ENCODE data around the gene STAG1. TPM values are rescaled to one million over a fixed set of nuclear protein-coding genes. Genes with fewer than 3 reads are reported as not detected.

STAG1 gene
- total RNA-seq, 2 donors from 2014 or later = 26.8 to 29.8 TPM

DNA sequence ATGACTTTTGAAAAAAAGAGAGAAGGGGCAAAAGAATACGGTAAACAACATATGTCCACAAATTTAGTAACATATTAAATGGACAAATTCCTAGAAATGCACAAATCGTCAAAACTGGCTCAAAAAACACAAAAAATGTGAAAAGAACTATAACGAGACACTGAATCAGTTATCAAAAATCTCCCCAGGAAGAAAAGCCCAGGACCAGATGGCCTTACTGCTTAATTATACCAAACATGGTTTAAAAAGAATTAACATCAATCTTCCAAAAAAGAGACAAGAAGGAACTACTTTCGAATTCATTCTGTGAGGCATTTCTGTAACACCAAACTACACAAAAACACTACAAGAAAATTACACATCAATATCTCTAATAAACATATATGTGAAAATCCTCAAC, 117.4 kb downstream of the STAG1 start:
- no peaks in the 10 kb centered on the region for H3K36me3 Mint-ChIP-seq (ENCODE audit: low read depth)
- Histone ChIP-seq H3K27me3 (ENCODE audit: control insufficient read depth, insufficient read depth, low read length, poor library complexity, severe bottlenecking) (no peaks in the 10 kb centered on the region), H3K4me1 (ENCODE audit: control insufficient read depth, insufficient read depth, low read length) (peaks cover 8% of the 10 kb centered on the region), H3K27ac (ENCODE audit: low read depth, low read length) (no peak overlapping the region), H3K9ac (ENCODE audit: extremely low read depth, low read length, poor library complexity, severe bottlenecking) (no peak overlapping the region), H3K4me3 (ENCODE audit: low read length) (no peak overlapping the region), H3K9me3 (ENCODE audit: control insufficient read depth, low read length) (no peaks in the 10 kb centered on the region), H3K36me3 (ENCODE audit: control insufficient read depth, insufficient read depth, low read length) (no peaks in the 10 kb centered on the region)
- no peak overlapping the region for H3K4me3 Mint-ChIP-seq
- DNase-seq = no peak
- 89 to 100% methylated on average over 1 to 3 of the region's 4 CpGs for WGBS, 2 experiments (ENCODE audit: insufficient coverage in 1 of 2, insufficient read length in 1 of 2)
- no peak overlapping the region for H3K27ac Mint-ChIP-seq
- TF ChIP-seq, protein P1, sequence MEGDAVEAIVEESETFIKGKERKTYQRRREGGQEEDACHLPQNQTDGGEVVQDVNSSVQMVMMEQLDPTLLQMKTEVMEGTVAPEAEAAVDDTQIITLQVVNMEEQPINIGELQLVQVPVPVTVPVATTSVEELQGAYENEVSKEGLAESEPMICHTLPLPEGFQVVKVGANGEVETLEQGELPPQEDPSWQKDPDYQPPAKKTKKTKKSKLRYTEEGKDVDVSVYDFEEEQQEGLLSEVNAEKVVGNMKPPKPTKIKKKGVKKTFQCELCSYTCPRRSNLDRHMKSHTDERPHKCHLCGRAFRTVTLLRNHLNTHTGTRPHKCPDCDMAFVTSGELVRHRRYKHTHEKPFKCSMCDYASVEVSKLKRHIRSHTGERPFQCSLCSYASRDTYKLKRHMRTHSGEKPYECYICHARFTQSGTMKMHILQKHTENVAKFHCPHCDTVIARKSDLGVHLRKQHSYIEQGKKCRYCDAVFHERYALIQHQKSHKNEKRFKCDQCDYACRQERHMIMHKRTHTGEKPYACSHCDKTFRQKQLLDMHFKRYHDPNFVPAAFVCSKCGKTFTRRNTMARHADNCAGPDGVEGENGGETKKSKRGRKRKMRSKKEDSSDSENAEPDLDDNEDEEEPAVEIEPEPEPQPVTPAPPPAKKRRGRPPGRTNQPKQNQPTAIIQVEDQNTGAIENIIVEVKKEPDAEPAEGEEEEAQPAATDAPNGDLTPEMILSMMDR (conservative IDR thresholded peaks at IDR 0.05) = no peak
- H3K9me3 Mint-ChIP-seq = no peaks in the 10 kb centered on the region
- H3K4me1 Mint-ChIP-seq = peaks cover 20% of the 10 kb centered on the region
- H3K27me3 Mint-ChIP-seq (ENCODE audit: insufficient read depth) = no peaks in the 10 kb centered on the region

DNA sequence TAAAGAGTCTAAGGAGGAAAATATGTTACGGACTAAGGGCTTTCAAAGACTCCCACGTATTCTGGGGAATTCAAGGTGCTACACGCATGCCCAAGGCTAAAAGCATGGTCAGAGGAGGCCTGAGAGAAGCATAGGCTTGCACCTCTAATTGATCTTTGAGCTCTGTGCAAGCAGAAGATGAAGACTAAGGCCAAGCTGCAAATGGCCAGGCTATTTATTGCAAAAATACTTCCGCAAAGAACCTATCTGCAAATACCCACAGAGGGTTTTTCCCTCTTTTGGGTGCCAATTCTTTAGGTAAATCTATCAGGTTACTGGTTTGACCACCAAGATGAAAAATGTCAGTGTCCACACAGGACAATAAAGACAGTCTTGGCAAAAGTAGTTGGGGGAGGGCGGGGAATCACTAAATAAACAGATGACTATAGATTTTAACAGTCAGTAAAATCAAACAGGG, 119.5 kb downstream of the STAG1 start:
- TF ChIP-seq, protein P1 (conservative IDR thresholded peaks at IDR 0.05) = no peak
- Mint-ChIP-seq H3K27ac (peak overlapping the region; percentile 23), H3K27me3 (ENCODE audit: insufficient read depth) (no peaks in the 10 kb centered on the region), H3K4me3 (no peak overlapping the region), H3K9me3 (no peaks in the 10 kb centered on the region), H3K4me1 (peaks cover 20% of the 10 kb centered on the region), H3K36me3 (ENCODE audit: low read depth) (peaks cover 17% of the 10 kb centered on the region)
- Histone ChIP-seq H3K4me3 (ENCODE audit: low read length) (no peak overlapping the region), H3K9me3 (ENCODE audit: control insufficient read depth, low read length) (no peaks in the 10 kb centered on the region), H3K36me3 (ENCODE audit: control insufficient read depth, insufficient read depth, low read length) (peaks cover 6% of the 10 kb centered on the region), H3K27me3 (ENCODE audit: control insufficient read depth, insufficient read depth, low read length, poor library complexity, severe bottlenecking) (no peaks in the 10 kb centered on the region), H3K9ac (ENCODE audit: extremely low read depth, low read length, poor library complexity, severe bottlenecking) (no peak overlapping the region), H3K27ac (ENCODE audit: low read depth, low read length) (no peak overlapping the region), H3K4me1 (ENCODE audit: control insufficient read depth, insufficient read depth, low read length) (peaks cover 8% of the 10 kb centered on the region)
- 87 to 94% methylated on average over 4 to 5 of the region's 5 CpGs for WGBS, 2 experiments (ENCODE audit: insufficient coverage in 1 of 2, insufficient read length in 1 of 2)
- no peak for DNase-seq

DNA sequence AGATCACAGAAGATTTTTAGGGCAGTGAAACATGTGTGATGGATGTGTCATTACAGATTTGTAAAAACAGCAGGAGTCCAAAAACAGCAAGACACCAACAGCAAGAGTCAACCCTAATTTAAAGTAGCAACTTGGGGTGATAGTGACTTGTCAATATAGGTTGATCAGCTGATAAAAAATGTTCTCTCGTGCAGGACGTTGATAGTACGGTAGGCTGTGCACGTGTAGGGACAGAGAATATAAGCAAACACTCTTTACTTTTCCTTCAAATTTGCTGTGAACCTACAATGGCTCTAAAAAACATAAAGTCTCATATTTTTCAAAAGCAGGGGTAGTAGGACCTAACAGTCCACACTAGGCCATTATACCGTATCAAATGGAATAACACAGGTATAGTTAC, 120.8 kb downstream of the STAG1 start:
- Mint-ChIP-seq H3K36me3 (ENCODE audit: low read depth) (peaks cover 17% of the 10 kb centered on the region), H3K9me3 (no peaks in the 10 kb centered on the region), H3K27me3 (ENCODE audit: insufficient read depth) (no peaks in the 10 kb centered on the region), H3K4me1 (peaks cover 20% of the 10 kb centered on the region), H3K27ac (no peak overlapping the region), H3K4me3 (no peak overlapping the region)
- H3K27ac ChIP-seq (ENCODE audit: low read depth, low read length) = no peak overlapping the region
- H3K36me3 ChIP-seq (ENCODE audit: control insufficient read depth, insufficient read depth, low read length) = peaks cover 6% of the 10 kb centered on the region
- peaks cover 8% of the 10 kb centered on the region for H3K4me1 ChIP-seq (ENCODE audit: control insufficient read depth, insufficient read depth, low read length)
- H3K27me3 ChIP-seq (ENCODE audit: control insufficient read depth, insufficient read depth, low read length, poor library complexity, severe bottlenecking) = no peaks in the 10 kb centered on the region
- no peak overlapping the region for H3K9ac ChIP-seq (ENCODE audit: extremely low read depth, low read length, poor library complexity, severe bottlenecking)
- 97 to 100% methylated on average over 2 to 5 of the region's 5 CpGs for WGBS, 2 experiments (ENCODE audit: insufficient coverage in 1 of 2, insufficient read length in 1 of 2)
- no peaks in the 10 kb centered on the region for H3K9me3 ChIP-seq (ENCODE audit: control insufficient read depth, low read length)
- no peak for DNase-seq
- H3K4me3 ChIP-seq (ENCODE audit: low read length) = no peak overlapping the region
- TF ChIP-seq, protein P1 (conservative IDR thresholded peaks at IDR 0.05) = no peak

Measured in endodermal cell (in vitro differentiated cells).